H1 (cell line): ENCODE results near the gene PFKFB3. TPM values are rescaled to one million over a fixed set of nuclear protein-coding genes. Genes with fewer than 3 reads are reported as not detected.

Source experiments
- CTCF ChIA-PET: fragments of 300-600 bp; sonication (Branson Sonifier 250); formaldehyde crosslinking; loops from one replicate; lab custom pipeline; 2021; ENCODE audit not compliant: partially characterized antibody; lab: Charles Lee
- POLR2A ChIA-PET: fragments of 300-600 bp; sonication (Branson Sonifier 250); formaldehyde crosslinking; loops from one replicate; lab custom pipeline; 2021; ENCODE audit warnings: inconsistent platforms; ENCODE audit not compliant: partially characterized antibody; lab: Charles Lee
- DNase-seq, 2 experiments: peaks; one replicate each; pipeline versions ENCODE4 v3.0.0 to v3.0.0-alpha.2; 2010 to 2022; ENCODE audit warnings: low spot score in 2 of 2, low read depth in 1 of 2, mixed read lengths in 1 of 2
- FAIRE-seq: peaks from 2 replicates; lab custom pipeline; 2011; peaks lifted over from hg19 to GRCh38; lab: Jason Lieb, UNC
- H2AFZ ChIP-seq: 2 replicates; pipeline ENCODE4 v1.8.1; 2012; ENCODE audit warnings: low read length, inconsistent platforms
- H2AK5ac ChIP-seq: 2 replicates; pipeline ENCODE4 v1.6.1; 2013; ENCODE audit warnings: low read depth, low read length
- H2BK120ac ChIP-seq: replicated peaks from 2 replicates; pipeline ENCODE3; 2013; ENCODE audit warnings: low read depth, low read length, inconsistent platforms
- H2BK12ac ChIP-seq: 2 replicates; pipeline ENCODE4 v1.6.1; 2013; ENCODE audit warnings: low read depth, low read length
- H2BK15ac ChIP-seq: 2 replicates; pipeline ENCODE4 v1.6.1; 2013; ENCODE audit warnings: low read length
- H2BK20ac ChIP-seq: 2 replicates; pipeline ENCODE4 v1.6.1; 2013; ENCODE audit warnings: low read length
- H2BK5ac ChIP-seq: 2 replicates; pipeline ENCODE4 v1.6.1; 2013; ENCODE audit warnings: low read depth, low read length
- H3K14ac ChIP-seq: 2 replicates; pipeline ENCODE4 v1.6.1; 2013; ENCODE audit warnings: inconsistent platforms; ENCODE audit not compliant: insufficient read length
- H3K18ac ChIP-seq: 2 replicates; pipeline ENCODE4 v1.6.1; 2013; ENCODE audit warnings: low read length; ENCODE audit errors: extremely low read depth
- H3K23ac ChIP-seq: 2 replicates; pipeline ENCODE4 v1.6.1; 2013; ENCODE audit warnings: inconsistent platforms; ENCODE audit not compliant: insufficient read length
- H3K23me2 ChIP-seq: 2 replicates; pipeline ENCODE4 v1.6.1; 2013; ENCODE audit warnings: low read depth, low read length
- H3K27ac ChIP-seq: 2 replicates; pipeline ENCODE4 v1.6.1; 2011; ENCODE audit warnings: low read depth, low read length, inconsistent platforms
- H3K27me3 ChIP-seq, 4 experiments: replicated peaks in 1 of 4; 1 replicate in 1 of 4; 2 replicates in 3 of 4; pipeline versions ENCODE4 v1.6.1 to v1.8.1; 2011 to 2013; ENCODE audit warnings: low read length in 3 of 4, mild to moderate bottlenecking in 3 of 4, inconsistent platforms in 2 of 4, mixed read lengths in 2 of 4, moderate library complexity in 1 of 4; ENCODE audit not compliant: control insufficient read depth in 3 of 4, insufficient read depth in 3 of 4; ENCODE audit errors: extremely low read depth in 1 of 4
- H3K36me3 ChIP-seq, 4 experiments: 2 replicates each; pipeline versions ENCODE4 v1.6.1 to v1.8.1; 2011 to 2013; ENCODE audit warnings: mild to moderate bottlenecking in 4 of 4, low read length in 3 of 4, moderate library complexity in 2 of 4, control low read depth in 1 of 4, inconsistent platforms in 1 of 4; ENCODE audit not compliant: insufficient read depth in 4 of 4, control insufficient read depth in 2 of 4
- H3K4ac ChIP-seq: replicated peaks from 2 replicates; pipeline ENCODE3; 2013; ENCODE audit warnings: low read length, low read depth, mixed read lengths, inconsistent platforms; ENCODE audit not compliant: insufficient read length
- H3K4me1 ChIP-seq, 4 experiments: replicated peaks in 1 of 4; 1 replicate in 1 of 4; 2 replicates in 3 of 4; pipeline versions ENCODE4 v1.6.1 to v1.8.1; 2011 to 2013; ENCODE audit warnings: low read length in 3 of 4, inconsistent platforms in 2 of 4, mixed read lengths in 1 of 4; ENCODE audit not compliant: insufficient read depth in 4 of 4, control insufficient read depth in 3 of 4
- H3K4me2 ChIP-seq, 2 experiments: 2 replicates each; pipeline versions ENCODE4 v1.6.1 to v1.8.1; 2011 to 2013; ENCODE audit warnings: low read depth in 2 of 2, low read length in 2 of 2, control low read depth in 1 of 2, inconsistent platforms in 1 of 2, mild to moderate bottlenecking in 1 of 2; ENCODE audit not compliant: insufficient read depth in 1 of 2
- H3K4me3 ChIP-seq, 4 experiments: fragments of 200-600, 300-600 bp in 1 of 4; sonication (generic), shearing (Covaris generic), sonication (Bioruptor Twin) in 1 of 4; 2 replicates each; pipeline versions ENCODE4 v1.5.1 to v1.8.1; 2011 to 2016; ENCODE audit warnings: low read length in 4 of 4, low read depth in 3 of 4, control low read depth in 2 of 4, inconsistent platforms in 2 of 4, mild to moderate bottlenecking in 2 of 4, mixed read lengths in 1 of 4, moderate library complexity in 1 of 4; ENCODE audit not compliant: insufficient read depth in 2 of 4; ENCODE audit errors: extremely low read depth in 1 of 4
- H3K56ac ChIP-seq: replicated peaks from 2 replicates; pipeline ENCODE3; 2013; ENCODE audit warnings: low read depth, mild to moderate bottlenecking, mixed read lengths, low read length, inconsistent platforms; ENCODE audit not compliant: insufficient read length
- H3K79me1 ChIP-seq: 2 replicates; pipeline ENCODE4 v1.6.1; 2013; ENCODE audit warnings: low read depth, low read length, control low read depth
- H3K79me2 ChIP-seq, 2 experiments: 2 replicates each; pipeline versions ENCODE4 v1.6.1 to v1.8.1; 2012 to 2013; ENCODE audit warnings: low read length in 2 of 2, mild to moderate bottlenecking in 2 of 2, inconsistent platforms in 1 of 2; ENCODE audit not compliant: insufficient read depth in 2 of 2, control insufficient read depth in 1 of 2
- H3K9ac ChIP-seq, 4 experiments: replicated peaks in 1 of 4; 1 replicate in 1 of 4; 2 replicates in 3 of 4; pipeline versions ENCODE4 v1.6.1 to v1.8.1; 2011 to 2013; ENCODE audit warnings: low read depth in 3 of 4, low read length in 3 of 4, control low read depth in 2 of 4, mild to moderate bottlenecking in 2 of 4, moderate library complexity in 2 of 4, inconsistent platforms in 1 of 4; ENCODE audit errors: extremely low read depth in 1 of 4
- H3K9me3 ChIP-seq, 2 experiments: 2 replicates each; pipeline versions ENCODE4 v1.6.1 to v1.8.1; 2012 to 2013; ENCODE audit warnings: mild to moderate bottlenecking in 2 of 2, moderate library complexity in 2 of 2, control low read depth in 1 of 2, inconsistent platforms in 1 of 2, low read depth in 1 of 2, low read length in 1 of 2, mixed read lengths in 1 of 2; ENCODE audit not compliant: insufficient read depth in 2 of 2
- H4K20me1 ChIP-seq, 2 experiments: replicated peaks in 1 of 2; 2 replicates each; pipeline versions ENCODE3 to v1.8.1; 2011 to 2013; ENCODE audit warnings: inconsistent platforms in 2 of 2, low read length in 2 of 2, mild to moderate bottlenecking in 1 of 2; ENCODE audit not compliant: insufficient read depth in 2 of 2, control insufficient read depth in 1 of 2
- H4K5ac ChIP-seq: 2 replicates; pipeline ENCODE4 v1.6.1; 2013; ENCODE audit warnings: low read length, low read depth, mixed read lengths, inconsistent platforms; ENCODE audit not compliant: insufficient read length
- H4K8ac ChIP-seq: 2 replicates; pipeline ENCODE4 v1.8.0; 2013; ENCODE audit warnings: mild to moderate bottlenecking, moderate library complexity, low read length, inconsistent platforms; ENCODE audit not compliant: insufficient read depth; ENCODE audit errors: extremely low read depth
- H4K91ac ChIP-seq: replicated peaks from 2 replicates; pipeline ENCODE3; 2013; ENCODE audit warnings: low read length, mixed read lengths, inconsistent platforms; ENCODE audit not compliant: insufficient read length
- HDAC2 ChIP-seq, 2 experiments: fragments of 300-600 bp in 1 of 2; sonication (generic) in 1 of 2; IDR thresholded peaks; 2 replicates each; pipeline ENCODE4 v1.6.1; 2011 to 2012; ENCODE audit warnings: low read depth in 2 of 2, low read length in 2 of 2, mild to moderate bottlenecking in 2 of 2, moderate library complexity in 2 of 2, borderline replicate concordance in 1 of 2, inconsistent platforms in 1 of 2
- TEAD4 ChIP-seq: IDR thresholded peaks from 2 replicates; pipeline ENCODE4 v1.6.1; 2012; ENCODE audit warnings: low read depth, low read length, inconsistent platforms, mixed read lengths
- WGBS, 2 experiments: shearing (Covaris generic) in 1 of 2; methylation state at CpG; one replicate each; pipeline versions ENCODE4 v1.1.6 to v1.1.7; 2013 to 2015; ENCODE audit warnings: low lambda C conversion rate in 2 of 2, mixed read lengths in 2 of 2, inconsistent platforms in 1 of 2, low coverage in 1 of 2, missing lambda C conversion rate in 1 of 2; ENCODE audit not compliant: insufficient replicate concordance in 2 of 2, insufficient coverage in 1 of 2, insufficient read length in 1 of 2; ENCODE audit errors: extremely low coverage in 1 of 2, missing lambda C conversion rate in 1 of 2; 5-methylcytosine and 5-hydroxymethylcytosine counted together
- polyA plus RNA-seq, 7 experiments: library from polyadenylated mRNA; depleted of rRNA in 3 of 7; stranded (reverse) in 5 of 7; unstranded in 2 of 7; fragments of >200 nt in 5 of 7; fragments of 200-250 nt in 2 of 7; gene quantifications; 1 replicate in 5 of 7; 2 replicates in 1 of 7; 4 replicates in 1 of 7; pipeline versions ENCODE4 v1.2.1 to v1.2.3, GENCODE V29; 2011 to 2013; ENCODE audit warnings: missing spikeins in 2 of 7, mixed read lengths in 2 of 7
- total RNA-seq: library from RNA; stranded (reverse); fragmentation: NEBNext Ultra II Directional; extraction: Animal tissue kit (Norgen Biotek cat#: 25700); gene quantifications from 2 replicates; pipeline ENCODE4 v1.2.1, GENCODE V29; 2021

PFKFB3 gene
- total and polyA plus RNA-seq, 2 of the 8 experiments (the other 6 are each of a cell fraction or from before 2014, with no cell fraction given): 15.6 to 32.0 TPM

DNA sequence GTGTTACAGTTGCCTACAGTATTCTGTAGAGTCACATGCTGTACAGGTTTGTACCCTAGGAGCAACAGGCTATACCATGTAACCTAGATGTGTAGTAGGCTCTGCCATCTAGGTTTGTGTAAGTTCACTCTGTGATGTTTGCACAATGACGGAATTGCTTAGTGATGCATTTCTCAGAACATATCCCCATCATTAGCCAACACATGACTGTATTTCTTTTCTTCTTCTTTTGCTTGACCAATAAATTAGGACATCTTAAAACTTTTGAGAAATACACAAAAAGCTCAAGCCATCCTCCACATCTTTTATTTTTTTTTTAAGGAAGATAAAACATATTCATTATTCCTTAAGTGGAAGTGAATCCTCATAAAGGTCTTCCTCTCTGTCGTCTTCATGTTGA, 5.4 kb upstream of the PFKFB3 start:
- Histone ChIP-seq H3K36me3 (no peaks in the 10 kb centered on the region), H3K14ac (no peak overlapping the region), H2BK12ac (no peak overlapping the region), H2BK20ac (no peak overlapping the region), H3K4ac (no peak overlapping the region), H3K79me1 (no peaks in the 10 kb centered on the region), H3K23me2 (peaks cover 14% of the 10 kb centered on the region), H3K27me3 (peaks cover 19 to 35% (median 32%) of the 10 kb centered on the region in 4 experiments; a peak in 6 of 7 replicates), H3K56ac (no peak overlapping the region), H3K4me1 (peaks cover 0 to 5% (median 2%) of the 10 kb centered on the region in 4 experiments; a peak in 5 of 7 replicates), H3K9ac (no peak overlapping the region), H2BK120ac (no peak overlapping the region), H2AK5ac (no peak overlapping the region), H3K4me2 (no peak overlapping the region), H3K9me3 (no peaks in the 10 kb centered on the region), H3K4me3 (no peak overlapping the region), H2BK5ac (no peak overlapping the region), H3K23ac (no peak overlapping the region), H4K8ac (no peak overlapping the region), H4K20me1 (peaks cover 8 to 12% of the 10 kb centered on the region in 2 experiments), H2AFZ (no peak overlapping the region), H3K27ac (no peak overlapping the region), H4K91ac (no peak overlapping the region), H2BK15ac (no peak overlapping the region), H4K5ac (no peak overlapping the region), H3K18ac (no peak overlapping the region), H3K79me2 (no peaks in the 10 kb centered on the region)
- WGBS, 2 experiments: 76% methylated on average over 2 of the region's 2 CpGs; no CpG with 5 or more reads in 1 of the 2 experiments
- ChIA-PET POLR2A (no interaction called here), CTCF (interaction anchor here (0.6 to 0.7 kb wide), 2 partner anchors 10 to 25 kb away, joined by 3 read pairs; no protein-coding TSS in a partner anchor)
- no peak for FAIRE-seq
- DNase-seq: no peak
- TF ChIP-seq TEAD4: no peak
- TF ChIP-seq HDAC2 (IDR thresholded peaks at IDR 0.05; ENCODE audit: borderline replicate concordance in 1 of 2, low read depth in 2 of 2, low read length in 2 of 2): no peak
